ENCODE measurements around the gene SLC28A3.

SLC28A3 gene

GRCh38 chr9:84226126-84226525 lies 114.4 kb downstream of the SLC28A3 start:
- no peak overlapping the region for H3K4me2 ChIP-seq (ENCODE audit: low read depth, low read length, poor library complexity, severe bottlenecking)
- no peak overlapping the region for H2AFZ ChIP-seq (ENCODE audit: low read length)
- H3K4me3 ChIP-seq (ENCODE audit: low read length, poor library complexity, severe bottlenecking): no peak overlapping the region
- no peaks in the 10 kb centered on the region for H3K9me2 ChIP-seq (replicated peaks; ENCODE audit: low read depth, low read length)
- no peaks in the 10 kb centered on the region for H3F3A ChIP-seq (ENCODE audit: low read depth)
- TF ChIP-seq EZH2phosphoT487 (IDR thresholded peaks at IDR 0.05; ENCODE audit: borderline replicate concordance) (no peak), CTCF (conservative IDR thresholded peaks at IDR 0.05; ENCODE audit: low read length) (no peak)
- no peaks in the 10 kb centered on the region for H3K36me3 ChIP-seq (ENCODE audit: insufficient read depth, low read length)
- H3K9ac ChIP-seq (ENCODE audit: low read depth, low read length, poor library complexity, severe bottlenecking): no peak overlapping the region
- no peaks in the 10 kb centered on the region for H3K4me1 ChIP-seq (ENCODE audit: insufficient read depth, low read length, poor library complexity, severe bottlenecking)
- H3K79me2 ChIP-seq (ENCODE audit: insufficient read depth, low read length): no peaks in the 10 kb centered on the region
- H4K20me1 ChIP-seq (ENCODE audit: insufficient read depth, low read length, poor library complexity, severe bottlenecking): no peaks in the 10 kb centered on the region
- H3K9me3 ChIP-seq (ENCODE audit: insufficient read depth, low read depth, low read length): no peaks in the 10 kb centered on the region; the same call in 1 of the 2 replicates
- H3K27me3 ChIP-seq (ENCODE audit: insufficient read depth, low read length, poor library complexity, severe bottlenecking): no peaks in the 10 kb centered on the region
